ENCODE data around the gene SNAPC4. TPM values are rescaled to one million over a fixed set of nuclear protein-coding genes. Genes with fewer than 3 reads are reported as not detected.

The SNAPC4 gene
- total and polyA plus RNA-seq, 3 donors from 2014 or later = 21.2 to 35.9 (median 29.5) TPM

- Histone ChIP-seq H3K4me1 (peaks cover 13% of the 10 kb centered on the region), H3K27ac (no peak overlapping the region), H3K9me3 (no peaks in the 10 kb centered on the region), H3K27me3 (no peaks in the 10 kb centered on the region), H3K4me3 (no peak overlapping the region), H3K36me3 (ENCODE audit: low read depth, missing control alignments) (no peaks in the 10 kb centered on the region)
- TF ChIP-seq CTCF (IDR thresholded peaks at IDR 0.05) (no peak), POLR2A (IDR thresholded peaks at IDR 0.05) (no peak)
- no peak for DNase-seq
- WGBS, 2 donors = 86 to 94% methylated on average over 4 of the region's 4 CpGs
- intact Hi-C loops (cut with DNase I; ENCODE audit: low total_unique reads) = no loop called here
Observed at GRCh38 chr9:136396219-136396515, 3.8 kb downstream of the SNAPC4 start.

GRCh38 chr9:136395345-136396218 lies 4.4 kb downstream of the SNAPC4 start:
- Histone ChIP-seq H3K27me3 (no peaks in the 10 kb centered on the region), H3K27ac (no peak overlapping the region), H3K36me3 (ENCODE audit: low read depth, missing control alignments) (no peaks in the 10 kb centered on the region), H3K4me1 (peaks cover 11% of the 10 kb centered on the region), H3K4me3 (no peak overlapping the region), H3K9me3 (no peaks in the 10 kb centered on the region)
- no peak for DNase-seq
- TF ChIP-seq POLR2A (IDR thresholded peaks at IDR 0.05) = no peak
- TF ChIP-seq CTCF (IDR thresholded peaks at IDR 0.05) = no peak
- 87 to 89% methylated on average over 13 to 25 of the region's 26 CpGs for WGBS, 2 donors
- intact Hi-C loops (cut with DNase I; ENCODE audit: low total_unique reads) = no loop called here

- Histone ChIP-seq H3K4me3 (no peak overlapping the region), H3K9me3 (no peaks in the 10 kb centered on the region), H3K4me1 (peaks cover 8% of the 10 kb centered on the region), H3K27me3 (no peaks in the 10 kb centered on the region), H3K27ac (no peak overlapping the region), H3K36me3 (ENCODE audit: low read depth, missing control alignments) (no peaks in the 10 kb centered on the region)
- no peak for TF ChIP-seq POLR2A (IDR thresholded peaks at IDR 0.05)
- no peak for TF ChIP-seq CTCF (IDR thresholded peaks at IDR 0.05)
- DNase-seq = no peak
- 81 to 84% methylated on average over 13 of the region's 13 CpGs for WGBS, 2 donors
- intact Hi-C loops (cut with DNase I; ENCODE audit: low total_unique reads) = no loop called here
Observed at GRCh38 chr9:136395020-136395340, 5.0 kb downstream of the SNAPC4 start.

- WGBS, 2 donors = 92 to 93% methylated on average over 14 to 21 of the region's 21 CpGs
- Histone ChIP-seq H3K4me1 (peaks cover 8% of the 10 kb centered on the region), H3K36me3 (ENCODE audit: low read depth, missing control alignments) (no peaks in the 10 kb centered on the region), H3K4me3 (no peak overlapping the region), H3K9me3 (no peaks in the 10 kb centered on the region), H3K27me3 (no peaks in the 10 kb centered on the region), H3K27ac (no peak overlapping the region)
- TF ChIP-seq CTCF (IDR thresholded peaks at IDR 0.05) (no peak), POLR2A (IDR thresholded peaks at IDR 0.05) (no peak)
- no peak for DNase-seq
- intact Hi-C loops (cut with DNase I; ENCODE audit: low total_unique reads) = no loop called here
Observed at GRCh38 chr9:136394312-136395019, 5.5 kb downstream of the SNAPC4 start.

Measured in testis (tissue), 3 donors.